CD4-positive, alpha-beta T cell treated with Interferon alpha-2 for 1 hour (primary cell): ENCODE data around the gene LCN2.
"Not testable (repeated sequence)": the region's sequence is repeated elsewhere in the genome, so short reads cannot be mapped to it uniquely, and the experiment has no call there.

Experiments used
- DNase-seq, 2 donors: peaks; one replicate each; pipeline ENCODE4 v3.0.0-alpha.2; 2020 to 2022

Gene LCN2

GRCh38 chr9:128169925-128170324, 20.7 kb downstream of the LCN2 start:
- no peak for DNase-seq

- no peak for DNase-seq
Observed at GRCh38 chr9:128174062-128174461, 24.8 kb downstream of the LCN2 start.

GRCh38 chr9:128175102-128175563, 25.9 kb downstream of the LCN2 start:
- no peak for DNase-seq

GRCh38 chr9:128175726-128176125, 26.5 kb downstream of the LCN2 start:
- no peak for DNase-seq

- no peak for DNase-seq
Observed at GRCh38 chr9:128178806-128179431, 29.7 kb downstream of the LCN2 start.

- no peak for DNase-seq
Observed at GRCh38 chr9:128180001-128180400, 30.7 kb downstream of the LCN2 start.

- no peak for DNase-seq
Observed at GRCh38 chr9:128180447-128180846, 31.2 kb downstream of the LCN2 start.

- not testable (repeated sequence) for DNase-seq
Observed at GRCh38 chr9:128181480-128181879, 32.2 kb downstream of the LCN2 start.

GRCh38 chr9:128182893-128183588, 33.8 kb downstream of the LCN2 start:
- no peak for DNase-seq

- DNase-seq = no peak
Observed at GRCh38 chr9:128185979-128186965, 37.0 kb downstream of the LCN2 start.

GRCh38 chr9:128187361-128187760, 38.1 kb downstream of the LCN2 start:
- DNase-seq = no peak

- no peak for DNase-seq
Observed at GRCh38 chr9:128188209-128188608, 39.0 kb downstream of the LCN2 start.

GRCh38 chr9:128190013-128190412, 40.8 kb downstream of the LCN2 start:
- DNase-seq = no peak

- no peak for DNase-seq
Observed at GRCh38 chr9:128190516-128191405, 41.5 kb downstream of the LCN2 start.

- DNase-seq = peak; percentile 67 to 79
Observed at GRCh38 chr9:128191406-128192046, 42.3 kb downstream of the LCN2 start, which contains the start of gene CIZ1. TSS of gene CIZ1 (minus strand) at chr9:128191572. CDS start at chr9:128190857, 715 bp downstream.

GRCh38 chr9:128192601-128193371, 43.5 kb downstream of the LCN2 start:
- peak in 1 of 2 donors; percentile 66 for DNase-seq

GRCh38 chr9:128193469-128194096, 44.3 kb downstream of the LCN2 start:
- no peak for DNase-seq

- no peak for DNase-seq
Observed at GRCh38 chr9:128201441-128202369, 52.5 kb downstream of the LCN2 start.

GRCh38 chr9:128202648-128203023, 53.4 kb downstream of the LCN2 start:
- no peak for DNase-seq
